ENCODE results near the gene GLO1. TPM values are rescaled to one million over a fixed set of nuclear protein-coding genes. Genes with fewer than 3 reads are reported as not detected.

The GLO1 gene
- total RNA-seq, 1 experiment from 2014 or later = 155 TPM

DNA sequence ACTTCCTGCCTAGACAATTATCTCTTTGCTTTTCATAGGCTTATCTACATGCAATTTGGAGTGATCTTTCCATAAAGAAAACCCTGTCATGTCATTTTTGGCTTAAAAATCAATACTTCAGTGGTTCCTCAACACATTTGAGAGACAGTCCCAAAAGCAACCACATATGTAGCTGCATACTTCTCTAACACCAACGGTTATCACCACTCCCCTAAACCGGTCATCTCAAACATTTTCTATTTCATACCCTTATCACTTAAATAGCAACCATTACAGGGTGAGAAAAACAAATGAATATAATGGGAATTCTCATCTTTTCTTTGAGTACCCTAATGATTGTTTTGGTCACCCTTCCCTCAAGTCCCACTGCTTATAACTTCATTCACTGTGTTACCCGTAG lies 5.1 kb downstream of the GLO1 start:
- peaks cover 25% of the 10 kb centered on the region for H3K9me3 Mint-ChIP-seq (ENCODE audit: unreplicated experiment)
- no peaks in the 10 kb centered on the region for H3K27me3 ChIP-seq (replicated peaks; ENCODE audit: control insufficient read depth, insufficient read depth, low read length)
- H3K27me3 Mint-ChIP-seq (ENCODE audit: insufficient read depth, unreplicated experiment) = no peaks in the 10 kb centered on the region
- TF ChIP-seq, protein P1, sequence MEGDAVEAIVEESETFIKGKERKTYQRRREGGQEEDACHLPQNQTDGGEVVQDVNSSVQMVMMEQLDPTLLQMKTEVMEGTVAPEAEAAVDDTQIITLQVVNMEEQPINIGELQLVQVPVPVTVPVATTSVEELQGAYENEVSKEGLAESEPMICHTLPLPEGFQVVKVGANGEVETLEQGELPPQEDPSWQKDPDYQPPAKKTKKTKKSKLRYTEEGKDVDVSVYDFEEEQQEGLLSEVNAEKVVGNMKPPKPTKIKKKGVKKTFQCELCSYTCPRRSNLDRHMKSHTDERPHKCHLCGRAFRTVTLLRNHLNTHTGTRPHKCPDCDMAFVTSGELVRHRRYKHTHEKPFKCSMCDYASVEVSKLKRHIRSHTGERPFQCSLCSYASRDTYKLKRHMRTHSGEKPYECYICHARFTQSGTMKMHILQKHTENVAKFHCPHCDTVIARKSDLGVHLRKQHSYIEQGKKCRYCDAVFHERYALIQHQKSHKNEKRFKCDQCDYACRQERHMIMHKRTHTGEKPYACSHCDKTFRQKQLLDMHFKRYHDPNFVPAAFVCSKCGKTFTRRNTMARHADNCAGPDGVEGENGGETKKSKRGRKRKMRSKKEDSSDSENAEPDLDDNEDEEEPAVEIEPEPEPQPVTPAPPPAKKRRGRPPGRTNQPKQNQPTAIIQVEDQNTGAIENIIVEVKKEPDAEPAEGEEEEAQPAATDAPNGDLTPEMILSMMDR (IDR thresholded peaks at IDR 0.05; ENCODE audit: insufficient read depth in 1 of 2, low read depth in 1 of 2, low read length in 1 of 2, severe bottlenecking in 1 of 2, unreplicated experiment in 1 of 2) = no peak
- no peak overlapping the region for H3K4me3 Mint-ChIP-seq (ENCODE audit: unreplicated experiment)
- DNase-seq = no peak
- no TSS peak for BruUV-seq (replicated peaks)
- ChIA-PET CTCF (no interaction called here), POLR2A (no interaction called here)
- H3K36me3 ChIP-seq (ENCODE audit: control insufficient read depth, insufficient read depth, low read length) = peaks cover 3% of the 10 kb centered on the region
- 0 out of 2 replicates have a peak, but pooled peaks cover 25% of the 10 kb centered on the region for H3K4me1 ChIP-seq
- H3K36me3 Mint-ChIP-seq (ENCODE audit: insufficient read depth, unreplicated experiment) = peaks cover 39% of the 10 kb centered on the region
- no peak overlapping the region for H3K27ac Mint-ChIP-seq (ENCODE audit: unreplicated experiment)
- intact Hi-C loops (cut with micrococcal nuclease; ENCODE audit: unreplicated experiment) = no loop called here
- peaks cover 8% of the 10 kb centered on the region for H3K9me3 ChIP-seq
- no peak overlapping the region for H3K4me3 ChIP-seq (ENCODE audit: low read depth, low read length)
- peaks cover 24% of the 10 kb centered on the region for H3K4me1 Mint-ChIP-seq (ENCODE audit: low read depth, unreplicated experiment)

DNA sequence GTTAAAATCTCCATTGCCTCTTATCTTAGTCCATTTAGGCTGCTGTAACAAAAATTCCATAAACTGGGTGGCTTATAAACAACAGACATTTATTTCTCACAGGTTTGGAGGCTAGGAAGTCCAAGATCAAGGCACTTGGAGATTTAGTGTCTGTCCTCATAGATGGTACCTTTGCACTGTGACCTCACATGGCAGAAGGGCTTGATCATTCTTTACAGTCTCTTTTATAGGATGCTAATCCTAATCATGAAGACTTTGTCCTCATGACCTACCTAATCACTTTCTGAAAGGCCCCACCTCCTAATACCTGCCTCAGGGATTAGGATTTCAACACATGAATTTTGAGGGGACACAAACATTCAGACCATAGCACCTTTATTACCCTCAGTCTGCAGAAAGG lies 6.6 kb downstream of the GLO1 start:
- Histone ChIP-seq H3K4me3 (ENCODE audit: low read depth, low read length) (no peak overlapping the region), H3K9me3 (peaks cover 8% of the 10 kb centered on the region), H3K36me3 (ENCODE audit: control insufficient read depth, insufficient read depth, low read length) (peaks cover 3% of the 10 kb centered on the region), H3K27me3 (replicated peaks; ENCODE audit: control insufficient read depth, insufficient read depth, low read length) (no peaks in the 10 kb centered on the region), H3K4me1 (0 out of 2 replicates have a peak, but pooled peaks cover 25% of the 10 kb centered on the region)
- Mint-ChIP-seq H3K9me3 (ENCODE audit: unreplicated experiment) (peaks cover 25% of the 10 kb centered on the region), H3K4me1 (ENCODE audit: low read depth, unreplicated experiment) (peaks cover 24% of the 10 kb centered on the region), H3K27ac (ENCODE audit: unreplicated experiment) (no peak overlapping the region), H3K36me3 (ENCODE audit: insufficient read depth, unreplicated experiment) (peaks cover 24% of the 10 kb centered on the region), H3K27me3 (ENCODE audit: insufficient read depth, unreplicated experiment) (no peaks in the 10 kb centered on the region), H3K4me3 (ENCODE audit: unreplicated experiment) (no peak overlapping the region)
- TF ChIP-seq, protein P1 (IDR thresholded peaks at IDR 0.05; ENCODE audit: insufficient read depth in 1 of 2, low read depth in 1 of 2, low read length in 1 of 2, severe bottlenecking in 1 of 2, unreplicated experiment in 1 of 2) = no peak
- intact Hi-C loops (cut with micrococcal nuclease; ENCODE audit: unreplicated experiment) = no loop called here
- ChIA-PET POLR2A (no interaction called here), CTCF (no interaction called here)
- BruUV-seq (replicated peaks) = no TSS peak
- no peak for DNase-seq

DNA sequence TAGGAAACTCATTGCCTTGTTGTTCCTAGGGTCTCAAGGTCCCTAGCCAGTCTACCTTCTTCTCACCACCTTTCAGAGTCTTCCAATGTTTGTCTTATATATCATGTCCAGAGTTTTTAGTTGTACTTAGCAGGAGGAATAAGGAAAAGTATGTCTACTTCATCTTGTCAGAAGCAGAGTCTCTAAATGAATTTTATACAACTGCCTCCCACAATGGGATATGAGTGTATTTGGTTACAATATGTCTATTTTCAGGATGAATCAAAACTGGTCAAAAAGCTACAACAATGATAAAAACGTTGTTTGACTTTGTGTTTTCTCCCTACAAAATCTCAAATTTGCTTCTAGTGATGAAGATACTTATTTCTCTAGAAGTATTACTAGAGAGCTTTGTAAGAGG lies 7.0 kb downstream of the GLO1 start:
- no TSS peak for BruUV-seq (replicated peaks)
- no peak overlapping the region for H3K4me3 Mint-ChIP-seq (ENCODE audit: unreplicated experiment)
- H3K4me1 Mint-ChIP-seq (ENCODE audit: low read depth, unreplicated experiment) = peaks cover 24% of the 10 kb centered on the region
- 0 out of 2 replicates have a peak, but pooled peaks cover 25% of the 10 kb centered on the region for H3K4me1 ChIP-seq
- TF ChIP-seq, protein P1 (IDR thresholded peaks at IDR 0.05; ENCODE audit: insufficient read depth in 1 of 2, low read depth in 1 of 2, low read length in 1 of 2, severe bottlenecking in 1 of 2, unreplicated experiment in 1 of 2) = no peak
- no peaks in the 10 kb centered on the region for H3K27me3 ChIP-seq (replicated peaks; ENCODE audit: control insufficient read depth, insufficient read depth, low read length)
- H3K9me3 ChIP-seq = peaks cover 8% of the 10 kb centered on the region
- intact Hi-C loops (cut with micrococcal nuclease; ENCODE audit: unreplicated experiment) = no loop called here
- ChIA-PET CTCF (no interaction called here), POLR2A (no interaction called here)
- no peak overlapping the region for H3K4me3 ChIP-seq (ENCODE audit: low read depth, low read length)
- no peak overlapping the region for H3K27ac Mint-ChIP-seq (ENCODE audit: unreplicated experiment)
- H3K36me3 ChIP-seq (ENCODE audit: control insufficient read depth, insufficient read depth, low read length) = peaks cover 3% of the 10 kb centered on the region
- H3K27me3 Mint-ChIP-seq (ENCODE audit: insufficient read depth, unreplicated experiment) = no peaks in the 10 kb centered on the region
- no peak for DNase-seq
- H3K9me3 Mint-ChIP-seq (ENCODE audit: unreplicated experiment) = peaks cover 25% of the 10 kb centered on the region
- H3K36me3 Mint-ChIP-seq (ENCODE audit: insufficient read depth, unreplicated experiment) = peaks cover 24% of the 10 kb centered on the region

Data from Caco-2 (cell line).